DND-41 (cell line): ENCODE results near the gene YBX3.

Experiments used
- EZH2 ChIP-seq: IDR thresholded peaks from 3 replicates; pipeline ENCODE4 v1.6.1; 2012; ENCODE audit warnings: borderline replicate concordance, low read depth, mild to moderate bottlenecking, moderate library complexity, low read length, inconsistent platforms; ENCODE audit not compliant: severe bottlenecking
- TF ChIP-seq, protein P1 (sequence below): IDR thresholded peaks from 2 replicates; pipeline ENCODE4 v1.5.1; 2012; ENCODE audit warnings: borderline replicate concordance, low read length, moderate library complexity, mild to moderate bottlenecking; ENCODE audit not compliant: poor library complexity, severe bottlenecking; ENCODE audit errors: extremely low read depth

DNA sequence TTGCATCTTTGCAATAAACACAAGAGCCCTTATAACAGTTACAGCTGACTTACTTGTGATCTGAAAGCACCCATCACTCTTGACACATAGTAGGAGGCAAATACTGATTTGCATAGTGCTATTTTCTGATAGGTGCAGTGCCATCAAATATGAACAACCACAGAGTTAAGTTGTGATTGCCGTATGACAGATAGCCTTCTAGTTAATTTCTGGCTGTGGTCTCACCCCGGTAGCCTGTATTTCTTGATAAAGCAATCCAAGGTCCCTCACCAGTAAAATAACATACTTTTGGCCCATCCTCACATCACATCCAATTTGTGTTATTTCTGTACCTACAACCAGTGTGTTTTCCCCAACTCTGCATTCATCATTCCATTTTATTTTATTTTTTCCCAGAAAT lies 26.0 kb downstream of the YBX3 start:
- TF ChIP-seq, protein P1, sequence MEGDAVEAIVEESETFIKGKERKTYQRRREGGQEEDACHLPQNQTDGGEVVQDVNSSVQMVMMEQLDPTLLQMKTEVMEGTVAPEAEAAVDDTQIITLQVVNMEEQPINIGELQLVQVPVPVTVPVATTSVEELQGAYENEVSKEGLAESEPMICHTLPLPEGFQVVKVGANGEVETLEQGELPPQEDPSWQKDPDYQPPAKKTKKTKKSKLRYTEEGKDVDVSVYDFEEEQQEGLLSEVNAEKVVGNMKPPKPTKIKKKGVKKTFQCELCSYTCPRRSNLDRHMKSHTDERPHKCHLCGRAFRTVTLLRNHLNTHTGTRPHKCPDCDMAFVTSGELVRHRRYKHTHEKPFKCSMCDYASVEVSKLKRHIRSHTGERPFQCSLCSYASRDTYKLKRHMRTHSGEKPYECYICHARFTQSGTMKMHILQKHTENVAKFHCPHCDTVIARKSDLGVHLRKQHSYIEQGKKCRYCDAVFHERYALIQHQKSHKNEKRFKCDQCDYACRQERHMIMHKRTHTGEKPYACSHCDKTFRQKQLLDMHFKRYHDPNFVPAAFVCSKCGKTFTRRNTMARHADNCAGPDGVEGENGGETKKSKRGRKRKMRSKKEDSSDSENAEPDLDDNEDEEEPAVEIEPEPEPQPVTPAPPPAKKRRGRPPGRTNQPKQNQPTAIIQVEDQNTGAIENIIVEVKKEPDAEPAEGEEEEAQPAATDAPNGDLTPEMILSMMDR = no peak
- no peak for TF ChIP-seq EZH2
